KBM-7 (cell line): Measurements from ENCODE around the gene RIC3.

Experiments
- DNase-seq: peaks from one replicate; pipeline ENCODE4 v3.0.0-alpha.2; 2015
- in situ Hi-C: fragments of 300-500 bp; cut with MboI; formaldehyde crosslinking; loops from 2 replicates; pipeline ENCODE4 v1.14.3; 2020; ENCODE audit warnings: low sequenced_read_pairs, low pct_unique_long_range_greater_than_20kb, mixed read lengths

The RIC3 gene

GRCh38 chr11:8079111-8079675 is 89.6 kb downstream of the RIC3 start:
- in situ Hi-C loops, result no loop called here
- no peak for DNase-seq

GRCh38 chr11:8075119-8075726 is 93.6 kb downstream of the RIC3 start:
- in situ Hi-C loops, result no loop called here
- DNase-seq, result no peak

GRCh38 chr11:8071616-8072581 is 96.9 kb downstream of the RIC3 start:
- in situ Hi-C loops, result no loop called here
- DNase-seq, result no peak

- in situ Hi-C loops, result no loop called here
- DNase-seq, result peak; percentile 29
Measured at GRCh38 chr11:8070417-8071115, 98.3 kb downstream of the RIC3 start.

- in situ Hi-C loops, result no loop called here
- DNase-seq, result no peak
Measured at GRCh38 chr11:8069771-8070170, 99.1 kb downstream of the RIC3 start.

GRCh38 chr11:8068605-8069221 is 100.1 kb downstream of the RIC3 start:
- DNase-seq, result no peak
- in situ Hi-C loops, result no loop called here

GRCh38 chr11:8067929-8068575 is 100.8 kb downstream of the RIC3 start:
- in situ Hi-C loops, result no loop called here
- no peak for DNase-seq

DNA sequence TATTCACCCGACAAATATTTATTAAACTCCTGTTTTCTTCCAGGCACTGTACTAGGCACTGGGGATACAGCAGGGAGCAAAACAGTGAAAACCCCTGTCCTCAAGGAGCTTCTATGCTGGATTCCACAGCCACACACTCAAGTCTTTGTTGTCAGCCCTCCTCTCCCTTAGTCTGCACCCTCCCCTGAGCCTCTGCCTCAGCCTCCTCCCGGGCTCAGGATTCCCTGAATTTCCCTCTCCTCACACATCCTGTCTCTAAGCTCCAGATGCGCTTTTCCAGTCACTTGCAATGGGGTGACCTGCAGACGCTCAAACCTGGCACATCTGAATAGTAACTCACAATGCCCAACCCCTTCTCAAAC is 101.3 kb downstream of the RIC3 start:
- in situ Hi-C loops, result no loop called here
- DNase-seq, result no peak

DNA sequence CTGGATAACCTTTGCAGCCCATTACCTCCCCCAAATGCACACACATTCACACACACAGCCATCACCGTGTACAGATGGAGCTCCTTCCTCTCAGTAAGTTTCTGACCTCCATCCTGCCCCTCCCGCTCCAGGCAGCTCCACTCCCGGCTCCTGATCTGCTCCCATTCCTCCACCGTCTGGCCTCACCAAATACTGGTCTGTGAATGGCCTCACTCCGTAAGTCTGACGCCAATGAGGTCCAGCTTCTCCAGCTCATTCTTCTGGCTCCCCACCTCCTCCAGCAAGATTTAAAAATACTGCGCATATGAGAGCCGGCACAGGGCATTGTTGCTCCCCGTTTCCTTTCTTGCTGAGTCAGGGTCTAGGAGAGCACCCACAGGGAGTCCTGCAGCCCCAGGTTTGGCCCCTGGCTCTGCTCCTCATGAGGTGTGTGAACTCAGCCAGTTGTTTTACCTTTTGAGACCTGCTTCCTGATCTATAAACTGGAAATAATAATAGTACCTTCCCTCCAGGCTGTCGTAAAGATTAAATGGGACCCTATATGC is 101.8 kb downstream of the RIC3 start:
- in situ Hi-C loops, result no loop called here
- no peak for DNase-seq

DNA sequence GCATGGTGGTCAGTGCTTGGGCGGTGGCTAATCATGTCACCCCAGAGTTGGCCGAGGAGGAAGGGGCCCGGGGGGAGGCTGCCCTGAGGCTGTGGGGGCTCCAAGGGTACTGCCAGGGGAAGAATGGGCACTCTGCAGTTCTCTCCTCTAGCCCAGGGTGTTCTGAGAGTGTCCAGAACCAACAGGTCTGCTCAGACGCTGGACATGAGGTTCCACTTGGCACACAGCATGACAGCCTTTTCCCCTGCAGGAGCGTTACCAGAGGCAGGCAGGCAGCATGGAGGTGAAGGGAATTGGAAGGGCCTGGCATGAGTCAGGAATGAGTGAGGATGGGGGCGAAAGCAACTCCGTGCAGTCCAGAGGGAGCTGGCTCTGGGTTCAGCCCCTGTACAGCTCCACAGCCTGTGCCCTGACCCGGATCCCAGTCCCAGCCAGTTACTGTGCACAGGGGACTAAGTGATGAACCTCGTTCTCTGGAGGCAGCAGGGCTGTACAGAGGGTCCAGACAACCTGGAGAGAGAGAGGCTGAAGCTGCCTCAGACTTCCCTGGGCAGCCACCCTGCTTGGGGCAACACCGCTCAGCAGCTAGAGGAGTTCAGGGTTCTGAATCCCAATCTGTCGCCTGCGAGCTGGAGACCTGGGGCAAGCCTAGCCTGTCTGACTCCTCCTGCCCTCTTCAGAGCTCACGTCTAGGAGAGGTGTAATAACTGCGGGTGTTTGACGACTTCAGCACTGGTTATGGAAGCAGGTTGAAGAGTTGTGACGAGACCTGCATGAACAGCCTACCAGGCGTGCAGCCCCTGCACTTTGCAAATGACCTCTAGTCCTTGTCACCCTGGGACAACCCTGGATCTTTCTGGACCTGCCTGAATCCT is 102.6 kb downstream of the RIC3 start:
- in situ Hi-C loops, result no loop called here
- DNase-seq, result no peak

DNA sequence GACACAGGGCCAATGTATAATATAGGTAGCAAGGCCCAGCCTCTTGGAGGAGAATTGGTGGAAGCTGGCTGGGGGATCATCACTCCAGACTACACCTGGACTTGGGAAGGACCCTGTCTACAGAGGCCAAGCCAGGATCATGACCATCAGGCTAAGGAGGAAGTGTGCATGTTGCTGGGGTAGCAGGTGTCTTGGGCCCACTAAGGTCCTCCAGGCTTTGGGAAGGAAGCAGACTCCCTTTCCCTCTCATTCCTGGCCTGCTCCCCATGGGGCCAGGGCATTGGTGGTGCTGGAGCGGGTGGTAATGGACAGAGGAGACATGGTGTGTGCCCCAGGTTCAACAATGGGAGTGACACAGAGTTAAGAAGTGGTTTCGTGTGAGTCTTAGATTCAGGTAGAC is 103.8 kb downstream of the RIC3 start:
- in situ Hi-C loops, result no loop called here
- no peak for DNase-seq

DNA sequence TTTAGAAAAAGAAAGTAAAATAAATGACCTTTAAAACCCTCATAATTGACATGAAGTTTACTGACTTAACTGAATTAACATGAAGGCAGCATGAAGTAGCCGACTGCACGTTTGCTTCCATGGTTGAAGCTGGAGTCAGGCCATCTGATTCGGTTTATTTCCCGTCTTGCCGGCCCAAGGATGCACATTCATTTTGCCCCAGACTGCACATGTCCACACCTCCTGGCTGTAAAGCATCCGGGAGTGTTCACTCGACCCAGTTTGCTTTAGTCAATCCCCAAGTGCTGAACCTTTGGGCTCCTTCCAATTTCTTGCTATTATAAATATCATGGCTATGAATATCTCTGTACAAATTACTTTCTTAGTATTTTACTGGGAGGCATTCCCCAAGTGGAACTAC is 105.5 kb downstream of the RIC3 start:
- in situ Hi-C loops, result no loop called here
- DNase-seq, result no peak

- no peak for DNase-seq
- in situ Hi-C loops, result no loop called here
Measured at GRCh38 chr11:8062781-8063257, 106.0 kb downstream of the RIC3 start.

DNA sequence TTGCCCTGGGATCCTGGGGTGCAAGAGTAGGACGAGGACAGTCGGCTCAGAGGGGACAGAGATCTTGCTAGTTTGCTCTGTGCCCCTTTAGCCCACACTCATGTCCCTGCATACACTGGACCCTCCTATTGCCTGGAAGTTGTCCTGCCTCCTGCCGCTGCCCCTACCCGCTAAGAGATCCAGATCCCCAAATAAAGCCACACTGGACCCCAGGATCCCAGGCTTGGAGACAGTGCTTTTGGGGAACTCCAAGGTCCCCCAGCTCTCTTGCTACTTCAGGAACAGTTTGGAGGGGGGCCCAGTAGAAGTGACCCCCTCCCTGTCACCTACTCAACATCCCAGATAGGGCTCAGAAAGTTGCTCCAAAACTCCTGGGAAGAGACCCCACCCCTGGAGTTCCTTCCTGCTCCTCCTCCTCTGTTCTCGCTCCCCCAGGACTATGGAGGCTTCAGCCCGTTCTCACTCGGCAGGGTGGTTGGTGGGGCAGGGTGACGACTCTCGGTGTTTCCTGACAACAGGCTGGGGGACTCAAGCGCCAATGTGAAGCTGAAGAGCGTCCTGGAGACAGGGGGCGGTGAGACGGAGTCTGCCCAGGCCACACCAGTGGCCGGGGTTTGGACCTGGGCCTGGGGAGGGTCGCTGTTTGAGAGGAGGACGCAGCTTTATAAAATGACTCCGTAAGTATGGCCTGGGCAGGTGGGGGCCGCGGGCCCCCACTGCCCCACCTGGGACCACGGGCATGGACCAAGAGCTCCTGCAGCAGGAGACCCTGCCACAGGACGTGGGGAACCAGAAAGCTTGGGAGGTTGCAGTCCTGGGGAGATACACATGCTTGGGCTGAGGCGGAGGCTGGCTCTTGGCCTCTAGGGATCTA is 107.0 kb downstream of the RIC3 start:
- in situ Hi-C loops, result no loop called here
- no peak for DNase-seq

DNA sequence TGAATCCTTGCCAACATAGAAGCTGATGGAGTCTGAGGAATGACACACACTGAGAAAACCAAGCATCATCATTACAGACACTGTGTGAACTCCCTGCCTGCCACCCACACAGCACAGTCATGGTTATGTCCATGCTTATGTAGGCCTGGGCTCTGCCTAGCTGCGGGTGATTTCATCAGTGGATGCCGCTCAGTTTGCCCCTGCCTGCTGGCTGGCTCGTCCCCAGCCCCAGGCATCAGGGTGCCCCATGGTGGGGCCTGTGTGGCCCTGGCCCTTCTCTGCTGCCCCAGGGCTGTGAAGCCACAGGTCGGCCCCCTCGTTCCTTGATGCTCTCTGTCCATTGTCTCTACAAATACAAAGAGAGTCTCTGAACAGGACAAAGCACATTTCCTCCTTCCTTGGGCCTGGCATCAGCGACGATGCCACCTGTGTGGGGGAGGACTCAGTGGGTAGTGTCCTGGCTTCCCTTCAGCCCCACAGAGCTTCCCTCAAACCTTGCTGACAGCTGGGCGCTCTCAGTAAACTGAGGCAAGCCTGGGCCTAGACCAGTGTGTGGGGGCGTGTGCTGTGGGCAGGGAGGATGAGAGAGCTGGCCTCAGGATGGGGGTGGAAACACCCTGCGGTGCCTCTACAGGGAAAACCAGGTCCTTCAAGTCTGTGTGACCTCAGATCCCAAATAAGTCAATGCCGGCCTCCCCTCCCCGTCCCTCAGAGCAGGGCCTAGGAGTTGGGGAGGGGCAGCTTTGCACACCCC is 107.8 kb downstream of the RIC3 start:
- no peak for DNase-seq
- in situ Hi-C loops, result no loop called here

GRCh38 chr11:8060146-8060719 is 108.6 kb downstream of the RIC3 start:
- in situ Hi-C loops, result no loop called here
- DNase-seq, result no peak
